ENCODE results near the gene ADIG.

The ADIG gene

GRCh38 chr20:38581013-38581412, at the start of gene ADIG:
Gene ADIG (plus strand): TSS chr20:38581197. CDS start chr20:38581251, 54 bp downstream.
- DNase-seq (ENCODE audit: low read depth in 2 of 2): no peak

- DNase-seq (ENCODE audit: low read depth in 2 of 2): no peak
Measured at GRCh38 chr20:38534756-38535155, 46.2 kb upstream of the ADIG start.

GRCh38 chr20:38536310-38536709, 44.7 kb upstream of the ADIG start:
- no peak for DNase-seq (ENCODE audit: low read depth in 2 of 2)

- DNase-seq (ENCODE audit: low read depth in 2 of 2): no peak
Measured at GRCh38 chr20:38537176-38537575, 43.8 kb upstream of the ADIG start.

- no peak for DNase-seq (ENCODE audit: low read depth in 2 of 2)
Measured at GRCh38 chr20:38538789-38539188, 42.2 kb upstream of the ADIG start.

GRCh38 chr20:38543014-38543906, 37.7 kb upstream of the ADIG start:
- DNase-seq (ENCODE audit: low read depth in 2 of 2): no peak

GRCh38 chr20:38545771-38546170, 35.2 kb upstream of the ADIG start:
- no peak for DNase-seq (ENCODE audit: low read depth in 2 of 2)

- no peak for DNase-seq (ENCODE audit: low read depth in 2 of 2)
Measured at GRCh38 chr20:38547288-38548085, 33.5 kb upstream of the ADIG start.

- no peak for DNase-seq (ENCODE audit: low read depth in 2 of 2)
Measured at GRCh38 chr20:38548356-38549083, 32.5 kb upstream of the ADIG start.

- no peak for DNase-seq (ENCODE audit: low read depth in 2 of 2)
Measured at GRCh38 chr20:38550274-38550673, 30.7 kb upstream of the ADIG start.

GRCh38 chr20:38551056-38551626, 29.9 kb upstream of the ADIG start:
- no peak for DNase-seq (ENCODE audit: low read depth in 2 of 2)

GRCh38 chr20:38554986-38555385, 26.0 kb upstream of the ADIG start:
- no peak for DNase-seq (ENCODE audit: low read depth in 2 of 2)

GRCh38 chr20:38555395-38555794, 25.6 kb upstream of the ADIG start:
- DNase-seq (ENCODE audit: low read depth in 2 of 2): no peak

GRCh38 chr20:38557174-38557573, 23.8 kb upstream of the ADIG start:
- no peak for DNase-seq (ENCODE audit: low read depth in 2 of 2)

- DNase-seq (ENCODE audit: low read depth in 2 of 2): no peak
Measured at GRCh38 chr20:38558596-38559360, 22.2 kb upstream of the ADIG start.

GRCh38 chr20:38559764-38560163, 21.2 kb upstream of the ADIG start:
- DNase-seq (ENCODE audit: low read depth in 2 of 2): no peak

- no peak for DNase-seq (ENCODE audit: low read depth in 2 of 2)
Measured at GRCh38 chr20:38563802-38564431, 17.1 kb upstream of the ADIG start.

GRCh38 chr20:38564680-38565079, 16.3 kb upstream of the ADIG start:
- no peak for DNase-seq (ENCODE audit: low read depth in 2 of 2)

- no peak for DNase-seq (ENCODE audit: low read depth in 2 of 2)
Measured at GRCh38 chr20:38566036-38566598, 14.9 kb upstream of the ADIG start.
